Astrocyte (in vitro differentiated cells and primary cell): ENCODE data around the gene HES7.
"Not testable (repeated sequence)": the region's sequence is repeated elsewhere in the genome, so short reads cannot be mapped to it uniquely, and the experiment has no call there.

ENCODE experiments used
- EZH2 ChIP-seq: IDR thresholded peaks from 2 replicates; pipeline ENCODE4 v1.6.1; 2012; ENCODE audit warnings: mild to moderate bottlenecking, low read length, inconsistent platforms; ENCODE audit not compliant: insufficient read depth
- TF ChIP-seq, protein P1 (sequence below): IDR thresholded peaks from 2 replicates; pipeline ENCODE4 v1.5.1; 2011; ENCODE audit warnings: low read depth, mild to moderate bottlenecking, inconsistent platforms, low read length, moderate library complexity; ENCODE audit not compliant: insufficient read depth

DNA sequence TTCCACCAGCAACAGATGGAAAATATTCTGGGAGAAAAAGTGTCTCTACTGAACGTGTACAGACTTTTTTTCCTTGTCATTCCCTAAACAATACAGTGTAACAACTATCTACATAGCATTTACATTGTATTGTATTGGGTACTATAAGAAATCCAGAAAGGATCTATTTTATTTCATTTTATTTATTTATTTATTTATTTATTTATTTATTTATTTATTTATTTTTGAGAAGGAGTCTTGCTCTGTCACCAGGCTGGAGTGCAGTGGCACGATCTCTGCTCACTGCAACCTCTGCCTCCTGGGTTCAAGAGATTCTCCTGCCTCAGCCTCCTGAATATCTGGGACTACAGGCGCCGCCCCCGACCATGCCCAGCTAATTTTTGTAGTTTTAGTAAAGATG lies 46.0 kb downstream of the HES7 start:
- TF ChIP-seq, protein P1, sequence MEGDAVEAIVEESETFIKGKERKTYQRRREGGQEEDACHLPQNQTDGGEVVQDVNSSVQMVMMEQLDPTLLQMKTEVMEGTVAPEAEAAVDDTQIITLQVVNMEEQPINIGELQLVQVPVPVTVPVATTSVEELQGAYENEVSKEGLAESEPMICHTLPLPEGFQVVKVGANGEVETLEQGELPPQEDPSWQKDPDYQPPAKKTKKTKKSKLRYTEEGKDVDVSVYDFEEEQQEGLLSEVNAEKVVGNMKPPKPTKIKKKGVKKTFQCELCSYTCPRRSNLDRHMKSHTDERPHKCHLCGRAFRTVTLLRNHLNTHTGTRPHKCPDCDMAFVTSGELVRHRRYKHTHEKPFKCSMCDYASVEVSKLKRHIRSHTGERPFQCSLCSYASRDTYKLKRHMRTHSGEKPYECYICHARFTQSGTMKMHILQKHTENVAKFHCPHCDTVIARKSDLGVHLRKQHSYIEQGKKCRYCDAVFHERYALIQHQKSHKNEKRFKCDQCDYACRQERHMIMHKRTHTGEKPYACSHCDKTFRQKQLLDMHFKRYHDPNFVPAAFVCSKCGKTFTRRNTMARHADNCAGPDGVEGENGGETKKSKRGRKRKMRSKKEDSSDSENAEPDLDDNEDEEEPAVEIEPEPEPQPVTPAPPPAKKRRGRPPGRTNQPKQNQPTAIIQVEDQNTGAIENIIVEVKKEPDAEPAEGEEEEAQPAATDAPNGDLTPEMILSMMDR: not testable (repeated sequence)
- TF ChIP-seq EZH2: not testable (repeated sequence)
